Lower lobe of right lung (tissue), 2 donors: Measurements from ENCODE around the gene C6orf62. TPM values are rescaled to one million over a fixed set of nuclear protein-coding genes. Genes with fewer than 3 reads are reported as not detected.
"Not testable (repeated sequence)": the region's sequence is repeated elsewhere in the genome, so short reads cannot be mapped to it uniquely, and the experiment has no call there.

Source experiments
- ATAC-seq, 2 donors: fragments of 200-7000 bp; cut with Tn5 transposase; one replicate each; pipeline ENCODE4 v1.9.1; 2020 to 2022; ENCODE audit warnings: mild to moderate bottlenecking in 2 of 2, moderate library complexity in 2 of 2
- DNase-seq: peaks from one replicate; pipeline ENCODE4 v3.0.0-alpha.2; 2020
- H3K27ac ChIP-seq: fragments of 200-600 bp; one replicate; pipeline ENCODE4 v1.8.0; 2022
- H3K27me3 ChIP-seq: fragments of 200-600 bp; one replicate; pipeline ENCODE4 v1.8.0; 2022; ENCODE audit warnings: low read depth
- H3K36me3 ChIP-seq: fragments of 200-600 bp; one replicate; pipeline ENCODE4 v1.8.0; 2022; ENCODE audit warnings: mild to moderate bottlenecking
- H3K4me1 ChIP-seq: fragments of 200-600 bp; one replicate; pipeline ENCODE4 v1.8.0; 2022
- H3K4me3 ChIP-seq: fragments of 200-600 bp; one replicate; pipeline ENCODE4 v1.8.0; 2022; ENCODE audit warnings: mild to moderate bottlenecking
- H3K9me3 ChIP-seq: fragments of 200-600 bp; one replicate; pipeline ENCODE4 v1.8.0; 2022
- intact Hi-C: fragments of 100-400 bp; cut with DNase I; formaldehyde crosslinking; loops from one replicate; pipeline ENCODE4 v1.11.0; 2022
- total RNA-seq: library from RNA; stranded (reverse); fragmentation: NEBNext Ultra II Directional; extraction: Animal tissue kit (Norgen Biotek cat#: 25700); gene quantifications from one replicate; pipeline ENCODE4 v1.2.1, GENCODE V29; 2021
- TF ChIP-seq, protein P1 (sequence below): fragments of 200-600 bp; IDR thresholded peaks from one replicate; pipeline ENCODE4 v1.8.0; 2022; ENCODE audit warnings: antibody characterized with exemption, mild to moderate bottlenecking
- donor health status: DM: no; HTN: yes; CAD: no; lungs with severe emphysema.

The C6orf62 gene
- total RNA-seq, 1 donor from 2014 or later: 123 TPM

DNA sequence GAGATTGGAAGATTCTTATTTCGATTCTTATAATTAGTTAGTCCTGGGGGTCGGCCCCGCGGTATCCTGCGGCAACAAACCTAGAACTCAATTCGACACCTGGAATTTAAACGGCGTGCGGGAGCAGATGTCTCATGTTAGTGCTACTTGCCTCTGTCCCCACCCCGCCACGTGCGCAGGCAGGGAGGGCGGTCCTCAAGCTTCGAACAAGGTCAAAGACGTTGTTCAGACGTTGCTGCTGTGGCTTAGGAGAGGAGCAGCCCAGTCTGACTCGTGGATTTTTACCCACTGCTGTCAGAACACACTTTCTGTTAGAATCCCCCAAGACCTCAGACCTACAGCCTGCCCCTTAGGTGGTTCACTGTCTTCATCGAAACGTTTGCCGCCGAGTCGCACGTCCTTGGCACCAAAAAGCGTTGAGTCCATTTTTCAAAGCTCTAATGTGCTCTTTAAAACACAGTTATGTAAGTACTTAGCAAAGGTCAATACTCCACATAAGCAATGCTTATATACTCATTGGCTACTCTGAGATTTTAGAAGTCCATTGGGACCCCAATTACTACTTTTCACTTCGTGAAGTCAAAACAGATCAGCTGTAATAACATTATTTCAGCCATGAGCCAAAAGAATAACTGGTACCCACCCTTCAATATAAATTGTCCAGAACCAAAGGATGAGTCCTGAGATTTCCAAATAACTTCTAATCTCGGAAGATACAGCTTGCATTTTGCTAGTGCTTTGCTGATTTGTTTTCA lies 2.7 kb upstream of the C6orf62 start:
- TF ChIP-seq, protein P1, sequence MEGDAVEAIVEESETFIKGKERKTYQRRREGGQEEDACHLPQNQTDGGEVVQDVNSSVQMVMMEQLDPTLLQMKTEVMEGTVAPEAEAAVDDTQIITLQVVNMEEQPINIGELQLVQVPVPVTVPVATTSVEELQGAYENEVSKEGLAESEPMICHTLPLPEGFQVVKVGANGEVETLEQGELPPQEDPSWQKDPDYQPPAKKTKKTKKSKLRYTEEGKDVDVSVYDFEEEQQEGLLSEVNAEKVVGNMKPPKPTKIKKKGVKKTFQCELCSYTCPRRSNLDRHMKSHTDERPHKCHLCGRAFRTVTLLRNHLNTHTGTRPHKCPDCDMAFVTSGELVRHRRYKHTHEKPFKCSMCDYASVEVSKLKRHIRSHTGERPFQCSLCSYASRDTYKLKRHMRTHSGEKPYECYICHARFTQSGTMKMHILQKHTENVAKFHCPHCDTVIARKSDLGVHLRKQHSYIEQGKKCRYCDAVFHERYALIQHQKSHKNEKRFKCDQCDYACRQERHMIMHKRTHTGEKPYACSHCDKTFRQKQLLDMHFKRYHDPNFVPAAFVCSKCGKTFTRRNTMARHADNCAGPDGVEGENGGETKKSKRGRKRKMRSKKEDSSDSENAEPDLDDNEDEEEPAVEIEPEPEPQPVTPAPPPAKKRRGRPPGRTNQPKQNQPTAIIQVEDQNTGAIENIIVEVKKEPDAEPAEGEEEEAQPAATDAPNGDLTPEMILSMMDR: no peak
- Histone ChIP-seq H3K4me1 (peaks cover 20% of the 10 kb centered on the region), H3K4me3 (peak overlapping the region; percentile 87), H3K36me3 (peaks cover 4% of the 10 kb centered on the region), H3K27me3 (peaks cover 2% of the 10 kb centered on the region), H3K9me3 (no peaks in the 10 kb centered on the region), H3K27ac (peak overlapping the region; percentile 99)
- DNase-seq: no peak
- ATAC-seq: peak; percentile 76
- intact Hi-C loops: no loop called here

DNA sequence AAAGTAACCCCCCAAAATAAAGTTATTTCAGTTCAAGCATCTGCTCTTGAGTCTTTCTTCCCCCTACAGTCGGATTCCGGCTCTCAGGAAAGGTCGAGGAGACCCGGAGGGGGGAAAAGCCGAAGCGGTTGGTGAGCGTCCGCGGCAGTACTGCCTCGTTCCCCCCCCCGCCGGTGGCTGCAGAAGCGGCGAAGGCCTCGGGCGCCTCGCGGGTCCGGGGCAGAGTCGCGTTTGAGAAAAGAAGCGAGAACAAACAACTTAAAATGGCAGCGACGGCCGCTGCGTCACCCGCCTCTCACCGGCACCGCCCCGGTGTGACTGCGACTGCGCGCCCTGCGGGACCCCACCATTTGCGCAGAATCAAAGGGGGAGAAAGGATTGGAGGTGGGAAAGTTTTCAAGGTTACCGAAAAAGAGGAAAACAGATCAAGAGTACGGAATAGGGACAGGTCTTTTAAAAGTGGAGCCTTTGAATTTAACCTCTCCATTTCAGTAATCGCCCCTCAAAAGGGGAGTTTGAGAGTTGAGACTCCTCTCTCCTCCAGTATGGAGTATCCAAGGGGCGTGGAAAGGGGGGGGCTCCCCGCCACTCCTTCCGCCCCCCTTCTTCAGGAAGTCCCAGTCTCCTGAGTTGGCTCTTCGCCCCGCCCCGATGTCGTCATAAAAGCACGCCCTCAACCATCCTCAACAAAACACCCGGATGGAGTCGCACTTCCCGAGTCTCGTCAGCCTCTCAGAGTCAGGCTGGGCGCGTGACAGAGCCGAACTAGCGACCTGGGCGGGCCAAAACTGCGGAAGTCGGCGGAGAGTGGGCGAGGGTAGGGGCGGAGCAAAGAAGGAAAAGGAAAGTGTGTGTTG lies 1.9 kb upstream of the C6orf62 start:
- peak; percentile 94 to 96 for ATAC-seq
- H3K27ac ChIP-seq: peak overlapping the region; percentile 99
- DNase-seq: peak; percentile 100
- H3K27me3 ChIP-seq: no peaks in the 10 kb centered on the region
- peak overlapping the region; percentile 87 for H3K4me3 ChIP-seq
- intact Hi-C loops: no loop called here
- TF ChIP-seq, protein P1: no peak
- no peaks in the 10 kb centered on the region for H3K9me3 ChIP-seq
- peaks cover 11% of the 10 kb centered on the region for H3K36me3 ChIP-seq
- H3K4me1 ChIP-seq: peaks cover 28% of the 10 kb centered on the region

GRCh38 chr6:24720131-24720603 lies 1.2 kb upstream of the C6orf62 start:
- H3K4me3 ChIP-seq: peak overlapping the region; percentile 87
- H3K27ac ChIP-seq: peak overlapping the region; percentile 99
- H3K9me3 ChIP-seq: no peaks in the 10 kb centered on the region
- H3K36me3 ChIP-seq: peaks cover 18% of the 10 kb centered on the region
- peak; percentile 82 for DNase-seq
- TF ChIP-seq, protein P1: no peak
- H3K27me3 ChIP-seq: no peaks in the 10 kb centered on the region
- H3K4me1 ChIP-seq: peaks cover 35% of the 10 kb centered on the region
- ATAC-seq: peak; percentile 68 to 73
- intact Hi-C loops: no loop called here

- H3K9me3 ChIP-seq: no peaks in the 10 kb centered on the region
- DNase-seq: no peak
Measured at GRCh38 chr6:24718449-24719124, 367 bp downstream of the C6orf62 start.

GRCh38 chr6:24716602-24717148 lies 2.3 kb downstream of the C6orf62 start:
- Histone ChIP-seq H3K36me3 (peaks cover 52% of the 10 kb centered on the region), H3K4me1 (peaks cover 64% of the 10 kb centered on the region), H3K4me3 (peak overlapping the region; percentile 87)
- DNase-seq, H3K27ac ChIP-seq, intact Hi-C loops, H3K9me3 ChIP-seq, ATAC-seq, H3K27me3 ChIP-seq: not testable (repeated sequence)

More at GRCh38 chr6:24718449-24719124, 367 bp downstream of the C6orf62 start:
- peak overlapping the region; percentile 87 for H3K4me3 ChIP-seq
- TF ChIP-seq, protein P1: no peak
- no peak for ATAC-seq
- H3K27me3 ChIP-seq: no peaks in the 10 kb centered on the region
- H3K36me3 ChIP-seq: peaks cover 33% of the 10 kb centered on the region
- peak overlapping the region; percentile 99 for H3K27ac ChIP-seq
- H3K4me1 ChIP-seq: peaks cover 50% of the 10 kb centered on the region
- intact Hi-C loops: no loop called here
